Lower lobe of right lung (tissue), 2 donors: ENCODE data around the gene OR6N2. TPM values are rescaled to one million over a fixed set of nuclear protein-coding genes. Genes with fewer than 3 reads are reported as not detected.

Source experiments
- ATAC-seq, 2 donors: fragments of 200-7000 bp; cut with Tn5 transposase; one replicate each; pipeline ENCODE4 v1.9.1; 2020 to 2022; ENCODE audit warnings: mild to moderate bottlenecking in 2 of 2, moderate library complexity in 2 of 2
- DNase-seq: peaks from one replicate; pipeline ENCODE4 v3.0.0-alpha.2; 2020
- H3K27ac ChIP-seq: fragments of 200-600 bp; one replicate; pipeline ENCODE4 v1.8.0; 2022
- H3K27me3 ChIP-seq: fragments of 200-600 bp; one replicate; pipeline ENCODE4 v1.8.0; 2022; ENCODE audit warnings: low read depth
- H3K36me3 ChIP-seq: fragments of 200-600 bp; one replicate; pipeline ENCODE4 v1.8.0; 2022; ENCODE audit warnings: mild to moderate bottlenecking
- H3K4me1 ChIP-seq: fragments of 200-600 bp; one replicate; pipeline ENCODE4 v1.8.0; 2022
- H3K4me3 ChIP-seq: fragments of 200-600 bp; one replicate; pipeline ENCODE4 v1.8.0; 2022; ENCODE audit warnings: mild to moderate bottlenecking
- H3K9me3 ChIP-seq: fragments of 200-600 bp; one replicate; pipeline ENCODE4 v1.8.0; 2022
- CTCF ChIP-seq: fragments of 200-600 bp; IDR thresholded peaks from one replicate; pipeline ENCODE4 v1.8.0; 2022; ENCODE audit warnings: antibody characterized with exemption, mild to moderate bottlenecking
- intact Hi-C: fragments of 100-400 bp; cut with DNase I; formaldehyde crosslinking; loops from one replicate; pipeline ENCODE4 v1.11.0; 2022
- total RNA-seq: library from RNA; stranded (reverse); fragmentation: NEBNext Ultra II Directional; extraction: Animal tissue kit (Norgen Biotek cat#: 25700); gene quantifications from one replicate; pipeline ENCODE4 v1.2.1, GENCODE V29; 2021
- donor health status: DM: no; HTN: yes; CAD: no; lungs with severe emphysema.

OR6N2 gene
- total RNA-seq, 1 donor from 2014 or later: 0.30 TPM

- intact Hi-C loops: no loop called here
- no peaks in the 10 kb centered on the region for H3K36me3 ChIP-seq
- ATAC-seq (no peak), DNase-seq (no peak)
- no peaks in the 10 kb centered on the region for H3K4me1 ChIP-seq
- H3K4me3 ChIP-seq: no peak overlapping the region
- H3K27ac ChIP-seq: no peak overlapping the region
- H3K27me3 ChIP-seq: peaks cover 4% of the 10 kb centered on the region
- no peak for TF ChIP-seq CTCF
- H3K9me3 ChIP-seq: no peaks in the 10 kb centered on the region
Measured at GRCh38 chr1:158752155-158752712, 28.8 kb downstream of the OR6N2 start.

DNA sequence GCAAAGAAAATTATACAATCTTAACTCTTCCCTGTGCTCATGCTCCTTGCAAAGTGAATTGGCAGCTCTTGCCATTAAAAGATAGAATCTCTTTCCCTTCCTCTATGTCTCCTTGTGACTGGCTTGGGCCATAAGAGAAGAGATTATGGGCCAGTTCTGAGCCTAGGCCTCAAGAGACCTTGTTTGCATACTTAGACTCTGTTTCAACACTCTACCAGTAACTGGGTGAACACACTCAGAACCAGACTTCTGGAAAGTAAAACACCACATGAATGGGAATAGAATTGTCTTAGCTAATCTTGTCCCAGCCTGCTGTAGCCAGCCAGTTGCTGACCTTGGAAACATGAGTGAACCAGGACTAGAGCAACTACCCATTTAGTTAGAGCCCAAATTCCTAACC is 45.2 kb downstream of the OR6N2 start:
- Histone ChIP-seq H3K4me1 (no peaks in the 10 kb centered on the region), H3K27me3 (no peaks in the 10 kb centered on the region), H3K36me3 (no peaks in the 10 kb centered on the region), H3K9me3 (no peaks in the 10 kb centered on the region), H3K27ac (no peak overlapping the region), H3K4me3 (no peak overlapping the region)
- ATAC-seq: peak in 1 of 2 donors; percentile 49
- no peak for TF ChIP-seq CTCF
- intact Hi-C loops: no loop called here
- DNase-seq: no peak

GRCh38 chr1:158732524-158732923 is 48.5 kb downstream of the OR6N2 start:
- H3K9me3 ChIP-seq: no peaks in the 10 kb centered on the region
- H3K36me3 ChIP-seq: no peaks in the 10 kb centered on the region
- TF ChIP-seq CTCF: no peak

GRCh38 chr1:158731707-158732106 is 49.3 kb downstream of the OR6N2 start:
- Histone ChIP-seq H3K27ac (no peak overlapping the region), H3K4me3 (no peak overlapping the region), H3K9me3 (no peaks in the 10 kb centered on the region), H3K4me1 (no peaks in the 10 kb centered on the region), H3K27me3 (no peaks in the 10 kb centered on the region), H3K36me3 (no peaks in the 10 kb centered on the region)
- intact Hi-C loops: no loop called here
- ATAC-seq: no peak
- no peak for TF ChIP-seq CTCF
- DNase-seq: no peak

More at GRCh38 chr1:158732524-158732923, 48.5 kb downstream of the OR6N2 start:
- H3K27me3 ChIP-seq: no peaks in the 10 kb centered on the region
- ATAC-seq (no peak), DNase-seq (no peak)
- H3K4me1 ChIP-seq: no peaks in the 10 kb centered on the region
- H3K27ac ChIP-seq: no peak overlapping the region
- intact Hi-C loops: no loop called here
- H3K4me3 ChIP-seq: no peak overlapping the region

- Histone ChIP-seq H3K4me1 (no peaks in the 10 kb centered on the region), H3K27me3 (no peaks in the 10 kb centered on the region), H3K9me3 (no peaks in the 10 kb centered on the region), H3K36me3 (no peaks in the 10 kb centered on the region), H3K4me3 (no peak overlapping the region), H3K27ac (no peak overlapping the region)
- ATAC-seq: no peak
- TF ChIP-seq CTCF: no peak
- DNase-seq: no peak
- intact Hi-C loops: no loop called here
Measured at GRCh38 chr1:158730453-158730852, 50.6 kb downstream of the OR6N2 start.
